ENCODE measurements around the gene ALDH3B2. TPM values are rescaled to one million over a fixed set of nuclear protein-coding genes. Genes with fewer than 3 reads are reported as not detected.
"Not testable (repeated sequence)": the region's sequence is repeated elsewhere in the genome, so short reads cannot be mapped to it uniquely, and the experiment has no call there.

Gene ALDH3B2
- total RNA-seq, 1 donor, result not detected

DNA sequence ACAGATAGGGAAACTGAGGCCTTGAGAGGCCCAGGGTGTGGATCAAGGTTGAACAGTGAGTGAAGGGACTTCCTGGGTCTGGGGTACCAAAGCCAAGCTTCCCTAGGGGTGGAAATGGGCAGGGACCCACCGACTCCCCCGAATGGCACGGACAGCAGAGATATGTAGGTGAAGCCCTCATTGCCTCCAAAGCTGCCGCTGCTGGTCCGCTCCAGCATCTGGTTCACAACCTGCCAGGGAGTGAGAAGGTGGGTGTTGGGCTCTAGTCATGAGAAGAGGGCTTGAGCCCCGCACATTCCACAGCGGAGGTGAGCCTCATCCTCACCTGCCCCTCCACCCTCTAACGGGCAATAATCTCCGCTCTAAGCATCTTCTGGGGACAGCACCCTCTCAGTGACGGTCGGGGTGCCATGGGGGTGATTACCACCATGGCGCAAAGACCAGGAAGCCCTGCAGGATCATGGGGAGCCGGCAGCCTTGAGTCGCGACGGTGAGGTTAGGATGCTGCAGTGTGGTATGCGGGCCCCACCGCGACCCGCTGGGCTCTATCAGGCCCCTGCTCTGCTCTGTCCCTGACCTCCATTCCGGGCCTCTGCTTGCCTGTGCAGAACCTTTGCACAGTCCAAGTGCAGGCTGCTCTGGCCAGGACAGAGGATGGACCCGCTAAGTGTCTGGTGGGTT is 10.8 kb downstream of the ALDH3B2 start:
- no peak overlapping the region for H3K4me3 ChIP-seq (ENCODE audit: low read depth, low read length)
- no peak for DNase-seq (ENCODE audit: low read depth)
- TF ChIP-seq, protein P1, sequence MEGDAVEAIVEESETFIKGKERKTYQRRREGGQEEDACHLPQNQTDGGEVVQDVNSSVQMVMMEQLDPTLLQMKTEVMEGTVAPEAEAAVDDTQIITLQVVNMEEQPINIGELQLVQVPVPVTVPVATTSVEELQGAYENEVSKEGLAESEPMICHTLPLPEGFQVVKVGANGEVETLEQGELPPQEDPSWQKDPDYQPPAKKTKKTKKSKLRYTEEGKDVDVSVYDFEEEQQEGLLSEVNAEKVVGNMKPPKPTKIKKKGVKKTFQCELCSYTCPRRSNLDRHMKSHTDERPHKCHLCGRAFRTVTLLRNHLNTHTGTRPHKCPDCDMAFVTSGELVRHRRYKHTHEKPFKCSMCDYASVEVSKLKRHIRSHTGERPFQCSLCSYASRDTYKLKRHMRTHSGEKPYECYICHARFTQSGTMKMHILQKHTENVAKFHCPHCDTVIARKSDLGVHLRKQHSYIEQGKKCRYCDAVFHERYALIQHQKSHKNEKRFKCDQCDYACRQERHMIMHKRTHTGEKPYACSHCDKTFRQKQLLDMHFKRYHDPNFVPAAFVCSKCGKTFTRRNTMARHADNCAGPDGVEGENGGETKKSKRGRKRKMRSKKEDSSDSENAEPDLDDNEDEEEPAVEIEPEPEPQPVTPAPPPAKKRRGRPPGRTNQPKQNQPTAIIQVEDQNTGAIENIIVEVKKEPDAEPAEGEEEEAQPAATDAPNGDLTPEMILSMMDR (IDR thresholded peaks at IDR 0.05; ENCODE audit: insufficient read depth, low read depth, low read length), result no peak

- no peak for DNase-seq (ENCODE audit: low read depth)
- H3K4me3 ChIP-seq (ENCODE audit: low read depth, low read length), result no peak overlapping the region
- TF ChIP-seq, protein P1 (IDR thresholded peaks at IDR 0.05; ENCODE audit: insufficient read depth, low read depth, low read length), result no peak
Measured at GRCh38 chr11:67662835-67663531, 11.4 kb downstream of the ALDH3B2 start.

DNA sequence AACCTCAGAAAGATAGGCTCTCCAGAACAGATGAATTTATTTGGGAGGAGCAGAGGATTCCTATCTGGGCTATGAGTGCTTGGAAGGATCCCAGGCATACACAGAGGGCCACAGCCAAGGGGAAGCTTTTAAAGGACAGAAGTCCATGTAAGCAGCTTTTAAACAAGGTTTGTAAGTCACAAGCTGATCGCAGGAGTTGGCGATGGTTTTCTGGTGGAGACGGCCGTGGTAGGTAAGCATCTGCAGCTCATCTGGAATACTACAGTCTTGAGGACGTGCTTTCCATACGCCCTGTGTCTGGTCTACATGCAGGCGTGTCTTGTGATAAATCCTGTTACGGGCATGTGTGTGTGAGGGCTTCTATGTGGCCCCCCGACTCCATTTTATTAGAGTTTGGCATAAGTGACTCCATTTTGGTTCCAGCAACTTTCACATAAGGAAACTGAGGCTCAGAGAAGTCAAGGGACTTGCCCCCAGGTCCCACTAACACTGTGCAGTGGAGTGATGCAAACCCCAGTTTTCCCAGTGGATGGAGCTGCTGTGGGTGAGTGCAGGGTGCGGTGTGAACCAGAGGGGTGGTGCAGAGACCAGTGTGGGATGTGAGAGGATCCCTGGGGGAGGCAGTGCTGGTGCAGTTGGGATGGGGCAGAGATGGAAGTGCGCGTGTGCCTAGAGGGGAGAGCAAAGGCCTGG is 12.1 kb downstream of the ALDH3B2 start:
- TF ChIP-seq, protein P1 (IDR thresholded peaks at IDR 0.05; ENCODE audit: insufficient read depth, low read depth, low read length), result no peak
- no peak for DNase-seq (ENCODE audit: low read depth)
- no peak overlapping the region for H3K4me3 ChIP-seq (ENCODE audit: low read depth, low read length)

DNA sequence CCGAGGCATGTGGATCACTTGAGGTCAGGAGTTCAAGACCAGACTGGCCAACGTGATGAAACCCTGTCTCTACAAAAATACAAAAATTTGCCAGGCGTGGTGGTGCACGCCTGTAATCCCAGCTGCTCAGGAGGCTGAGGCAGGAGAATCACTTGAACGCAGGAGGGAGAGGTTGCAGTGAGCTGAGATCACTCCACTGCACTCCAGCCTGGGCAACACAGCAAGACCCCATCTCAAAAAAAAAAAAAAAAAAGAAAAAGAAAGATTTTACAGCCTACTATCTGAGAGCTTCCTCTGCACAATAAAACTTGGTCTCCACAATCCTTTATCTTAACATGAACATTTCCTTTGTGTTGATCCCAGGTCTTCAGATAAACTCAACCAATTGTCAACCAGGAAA is 13.7 kb downstream of the ALDH3B2 start:
- not testable (repeated sequence) for DNase-seq (ENCODE audit: low read depth); H3K4me3 ChIP-seq (ENCODE audit: low read depth, low read length)

GRCh38 chr11:67659651-67660165 is 14.7 kb downstream of the ALDH3B2 start:
- not testable (repeated sequence) for H3K4me3 ChIP-seq (ENCODE audit: low read depth, low read length); DNase-seq (ENCODE audit: low read depth)

- DNase-seq (ENCODE audit: low read depth), result no peak
- TF ChIP-seq, protein P1 (IDR thresholded peaks at IDR 0.05; ENCODE audit: insufficient read depth, low read depth, low read length), result no peak
- H3K4me3 ChIP-seq (ENCODE audit: low read depth, low read length), result no peak overlapping the region
Measured at GRCh38 chr11:67657300-67657699, 17.1 kb downstream of the ALDH3B2 start.

GRCh38 chr11:67656278-67656922 is 18.0 kb downstream of the ALDH3B2 start:
- no peak overlapping the region for H3K4me3 ChIP-seq (ENCODE audit: low read depth, low read length)
- TF ChIP-seq, protein P1 (IDR thresholded peaks at IDR 0.05; ENCODE audit: insufficient read depth, low read depth, low read length), result no peak
- no peak for DNase-seq (ENCODE audit: low read depth)
